HCT116 (cell line): Measurements from ENCODE around the gene TEX11.

ENCODE experiments used
- CEBPB ChIP-seq: IDR thresholded peaks from 2 replicates; pipeline ENCODE4 v1.6.1; 2012; ENCODE audit warnings: low read depth
- CTCF ChIP-seq, 3 experiments: fragments of 200-600 bp in 1 of 3; sonication (generic) in 1 of 3; IDR thresholded peaks in 2 of 3; conservative IDR thresholded peaks in 1 of 3; 2 replicates each; pipeline ENCODE4 v1.5.1; 2012 to 2017; ENCODE audit warnings: low read depth in 2 of 3, low read length in 2 of 3, antibody characterized with exemption in 1 of 3, borderline replicate concordance in 1 of 3, control low read depth in 1 of 3, mild to moderate bottlenecking in 1 of 3, mixed read lengths in 1 of 3, mixed run types in 1 of 3, moderate library complexity in 1 of 3; ENCODE audit not compliant: insufficient read depth in 1 of 3
- EZH2 ChIP-seq: fragments of 200-600 bp; sonication (generic); IDR thresholded peaks from 2 replicates; pipeline ENCODE4 v1.6.1; 2017; ENCODE audit warnings: antibody characterized with exemption, mixed run types
- POLR2A ChIP-seq: IDR thresholded peaks from 2 replicates; pipeline ENCODE4 v1.7.0; 2011; ENCODE audit warnings: borderline replicate concordance; ENCODE audit not compliant: insufficient read depth, insufficient read length; ENCODE audit errors: extremely low read depth
- POLR2AphosphoS5 ChIP-seq: IDR thresholded peaks from 2 replicates; pipeline ENCODE4 v1.6.1; 2011; ENCODE audit warnings: mild to moderate bottlenecking, low read depth, low read length, moderate library complexity
- SRF ChIP-seq: IDR thresholded peaks from 2 replicates; pipeline ENCODE4 v1.6.1; 2012; ENCODE audit warnings: low read depth
- ZBTB33 ChIP-seq: IDR thresholded peaks from 2 replicates; pipeline ENCODE4 v1.6.1; 2011; ENCODE audit warnings: mild to moderate bottlenecking, low read length, moderate library complexity; ENCODE audit not compliant: insufficient replicate concordance; ENCODE audit errors: extremely low read depth
- ZFX ChIP-seq: fragments of 450-650 bp; IDR thresholded peaks from 2 replicates; pipeline ENCODE4 v1.6.1; 2017
- TF ChIP-seq, protein P1 (sequence below): IDR thresholded peaks from 2 replicates; pipeline ENCODE4 v1.6.1; 2012; ENCODE audit warnings: low read depth

GRCh38 chrX:70497026-70497425 lies 411.5 kb downstream of the TEX11 start:
- TF ChIP-seq CEBPB (no peak), POLR2A (no peak), CTCF (IDR thresholded peaks at IDR 0.05 in 2 of 3, conservative IDR thresholded peaks at IDR 0.05 in 1 of 3; ENCODE audit: borderline replicate concordance in 1 of 3, insufficient read depth in 1 of 3, low read depth in 2 of 3, low read length in 2 of 3) (no peak), POLR2AphosphoS5 (no peak), EZH2 (no peak), ZFX (no peak), SRF (no peak), ZBTB33 (no peak)
- TF ChIP-seq, protein P1, sequence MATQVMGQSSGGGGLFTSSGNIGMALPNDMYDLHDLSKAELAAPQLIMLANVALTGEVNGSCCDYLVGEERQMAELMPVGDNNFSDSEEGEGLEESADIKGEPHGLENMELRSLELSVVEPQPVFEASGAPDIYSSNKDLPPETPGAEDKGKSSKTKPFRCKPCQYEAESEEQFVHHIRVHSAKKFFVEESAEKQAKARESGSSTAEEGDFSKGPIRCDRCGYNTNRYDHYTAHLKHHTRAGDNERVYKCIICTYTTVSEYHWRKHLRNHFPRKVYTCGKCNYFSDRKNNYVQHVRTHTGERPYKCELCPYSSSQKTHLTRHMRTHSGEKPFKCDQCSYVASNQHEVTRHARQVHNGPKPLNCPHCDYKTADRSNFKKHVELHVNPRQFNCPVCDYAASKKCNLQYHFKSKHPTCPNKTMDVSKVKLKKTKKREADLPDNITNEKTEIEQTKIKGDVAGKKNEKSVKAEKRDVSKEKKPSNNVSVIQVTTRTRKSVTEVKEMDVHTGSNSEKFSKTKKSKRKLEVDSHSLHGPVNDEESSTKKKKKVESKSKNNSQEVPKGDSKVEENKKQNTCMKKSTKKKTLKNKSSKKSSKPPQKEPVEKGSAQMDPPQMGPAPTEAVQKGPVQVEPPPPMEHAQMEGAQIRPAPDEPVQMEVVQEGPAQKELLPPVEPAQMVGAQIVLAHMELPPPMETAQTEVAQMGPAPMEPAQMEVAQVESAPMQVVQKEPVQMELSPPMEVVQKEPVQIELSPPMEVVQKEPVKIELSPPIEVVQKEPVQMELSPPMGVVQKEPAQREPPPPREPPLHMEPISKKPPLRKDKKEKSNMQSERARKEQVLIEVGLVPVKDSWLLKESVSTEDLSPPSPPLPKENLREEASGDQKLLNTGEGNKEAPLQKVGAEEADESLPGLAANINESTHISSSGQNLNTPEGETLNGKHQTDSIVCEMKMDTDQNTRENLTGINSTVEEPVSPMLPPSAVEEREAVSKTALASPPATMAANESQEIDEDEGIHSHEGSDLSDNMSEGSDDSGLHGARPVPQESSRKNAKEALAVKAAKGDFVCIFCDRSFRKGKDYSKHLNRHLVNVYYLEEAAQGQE = no peak
